PC-3 (cell line): Measurements from ENCODE around the gene KRT40. TPM values are rescaled to one million over a fixed set of nuclear protein-coding genes. Genes with fewer than 3 reads are reported as not detected.

ENCODE experiments used
- ATAC-seq: fragments of 200-7000 bp; cut with Tn5 transposase; 2 replicates; pipeline ENCODE4 v1.9.1; 2020; ENCODE audit warnings: mild to moderate bottlenecking, moderate library complexity
- BruUV-seq: library from RNA; stranded (reverse); fragments of 400-500 nt; replicated peaks from 2 replicates; lab custom pipeline; 2021; lab: Mats Ljungman, UMichigan
- CTCF ChIA-PET: fragments of 300-600 bp; sonication (Branson Sonifier 250); formaldehyde crosslinking; loops from one replicate; lab custom pipeline; 2022; ENCODE audit warnings: antibody characterized with exemption; lab: Charles Lee
- POLR2A ChIA-PET: fragments of 300-600 bp; sonication (Branson Sonifier 250); formaldehyde crosslinking; loops from one replicate; lab custom pipeline; 2022; ENCODE audit warnings: antibody characterized with exemption; ENCODE audit not compliant: unreplicated experiment; lab: Charles Lee
- DNase-seq: peaks from one replicate; pipeline ENCODE4 v3.0.0-alpha.2; 2015
- H2AFZ ChIP-seq: fragments of 300-600 bp; sonication (generic); 2 replicates; pipeline ENCODE4 v1.6.0; 2016; ENCODE audit warnings: antibody characterized with exemption, low read length
- H3F3A ChIP-seq: fragments of 300-600 bp; sonication (generic); one replicate; pipeline ENCODE4 v1.6.0; 2017; ENCODE audit warnings: antibody characterized with exemption, low read length, control low read depth, mild to moderate bottlenecking; ENCODE audit not compliant: unreplicated experiment
- H3K27ac ChIP-seq: fragments of 300-600 bp; sonication (generic); 2 replicates; pipeline ENCODE4 v1.5.1; 2016; ENCODE audit warnings: mild to moderate bottlenecking, low read length
- H3K27me3 ChIP-seq: fragments of 300-600 bp; sonication (generic); 2 replicates; pipeline ENCODE4 v1.6.1; 2016; ENCODE audit warnings: low read length, mixed read lengths
- H3K36me3 ChIP-seq: fragments of 300-600 bp; sonication (generic); 2 replicates; pipeline ENCODE4 v1.6.1; 2016; ENCODE audit warnings: low read depth, mixed run types, low read length, mixed read lengths
- H3K4me1 ChIP-seq: fragments of 300-600 bp; sonication (generic); 2 replicates; pipeline ENCODE4 v1.5.1; 2016; ENCODE audit warnings: low read length; ENCODE audit not compliant: insufficient read depth
- H3K4me2 ChIP-seq: fragments of 300-600 bp; sonication (generic); 2 replicates; pipeline ENCODE4 v1.6.0; 2016; ENCODE audit warnings: low read length
- H3K4me3 ChIP-seq: fragments of 300-600 bp; sonication (generic); 2 replicates; pipeline ENCODE4 v1.5.1; 2016; ENCODE audit warnings: mild to moderate bottlenecking, low read length, mixed read lengths
- H3K79me2 ChIP-seq: fragments of 300-600 bp; sonication (generic); 2 replicates; pipeline ENCODE4 v1.6.1; 2017; ENCODE audit warnings: low read length, mixed read lengths
- H3K9ac ChIP-seq: fragments of 300-600 bp; sonication (generic); 2 replicates; pipeline ENCODE4 v1.6.0; 2016; ENCODE audit warnings: mild to moderate bottlenecking, low read length
- H3K9me2 ChIP-seq: fragments of 300-600 bp; sonication (generic); replicated peaks from 2 replicates; pipeline ENCODE4 v1.6.1; 2016; ENCODE audit warnings: mixed run types, low read length, mixed read lengths
- H3K9me3 ChIP-seq: fragments of 300-600 bp; sonication (generic); 2 replicates; pipeline ENCODE4 v1.6.1; 2016; ENCODE audit warnings: low read length, mixed read lengths
- H4K20me1 ChIP-seq: fragments of 300-600 bp; sonication (generic); 2 replicates; pipeline ENCODE4 v1.6.1; 2016; ENCODE audit warnings: low read length, mixed read lengths
- CTCF ChIP-seq: fragments of 300-600 bp; sonication (generic); conservative IDR thresholded peaks from 2 replicates; pipeline ENCODE4 v1.5.1; 2017; ENCODE audit warnings: antibody characterized with exemption, low read depth, mild to moderate bottlenecking, low read length
- EZH2 ChIP-seq: fragments of 300-600 bp; sonication (generic); IDR thresholded peaks from one replicate; pipeline ENCODE4 v1.6.1; 2017; ENCODE audit warnings: antibody characterized with exemption, mild to moderate bottlenecking, low read length; ENCODE audit not compliant: unreplicated experiment
- EZH2phosphoT487 ChIP-seq: fragments of 300-600 bp; sonication (generic); IDR thresholded peaks from 2 replicates; pipeline ENCODE4 v1.6.1; 2018; ENCODE audit warnings: mild to moderate bottlenecking, antibody characterized with exemption, low read length, borderline replicate concordance
- intact Hi-C: fragments of 100-400 bp; cut with micrococcal nuclease; formaldehyde crosslinking; loops from 2 replicates; pipeline ENCODE4 v1.9.0; 2023
- total RNA-seq: library from RNA; depleted of rRNA; stranded (reverse); fragments of >200 nt; gene quantifications from 2 replicates; pipeline ENCODE4 v1.2.3, GENCODE V29; 2014

Gene KRT40
- total RNA-seq, 1 experiment from 2014 or later = not detected

DNA sequence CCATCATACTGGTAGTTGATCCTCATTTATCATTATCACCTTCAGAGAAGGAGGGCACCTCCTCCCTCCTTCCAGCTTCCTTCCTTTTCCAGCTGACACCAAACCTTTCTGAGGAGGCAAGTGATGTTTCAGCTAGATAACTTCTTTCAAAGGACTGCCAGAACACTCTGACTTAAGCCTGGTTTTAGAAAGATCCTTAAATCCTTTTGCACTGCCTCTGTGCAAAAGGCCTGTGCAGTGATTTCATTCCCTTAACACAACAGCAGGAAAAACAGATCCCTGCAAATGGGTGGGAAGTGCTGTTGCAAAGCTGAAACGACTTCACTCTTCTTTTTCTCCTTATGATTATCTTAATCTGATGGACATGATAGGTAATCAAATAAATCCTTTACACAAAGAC is 39.6 kb downstream of the KRT40 start:
- no peak for TF ChIP-seq EZH2
- TF ChIP-seq EZH2phosphoT487 = no peak
- no peak for TF ChIP-seq CTCF
- Histone ChIP-seq H3K9me2 (no peaks in the 10 kb centered on the region), H3K9ac (no peak overlapping the region), H4K20me1 (no peaks in the 10 kb centered on the region), H3K4me3 (no peak overlapping the region), H3F3A (no peaks in the 10 kb centered on the region), H3K4me1 (no peaks in the 10 kb centered on the region), H3K9me3 (no peaks in the 10 kb centered on the region), H3K27me3 (no peaks in the 10 kb centered on the region), H2AFZ (no peak overlapping the region), H3K4me2 (no peak overlapping the region), H3K79me2 (no peaks in the 10 kb centered on the region), H3K36me3 (no peaks in the 10 kb centered on the region), H3K27ac (no peak overlapping the region)
- intact Hi-C loops = no loop called here
- DNase-seq (no peak), ATAC-seq (no peak)
- BruUV-seq = no TSS peak
- ChIA-PET POLR2A (no interaction called here), CTCF (no interaction called here)

- no peaks in the 10 kb centered on the region for H3K9me2 ChIP-seq
- no peak overlapping the region for H3K4me2 ChIP-seq
- no peaks in the 10 kb centered on the region for H3F3A ChIP-seq
- BruUV-seq = no TSS peak
- ChIA-PET POLR2A (no interaction called here), CTCF (no interaction called here)
- no peaks in the 10 kb centered on the region for H3K27me3 ChIP-seq
- no peaks in the 10 kb centered on the region for H4K20me1 ChIP-seq
- H2AFZ ChIP-seq = no peak overlapping the region
- H3K9me3 ChIP-seq = no peaks in the 10 kb centered on the region
- ATAC-seq (no peak), DNase-seq (no peak)
- intact Hi-C loops = no loop called here
- H3K27ac ChIP-seq = no peak overlapping the region
- no peak for TF ChIP-seq EZH2
- TF ChIP-seq EZH2phosphoT487 = no peak
- no peak for TF ChIP-seq CTCF
- no peak overlapping the region for H3K9ac ChIP-seq
- no peaks in the 10 kb centered on the region for H3K79me2 ChIP-seq
- H3K4me3 ChIP-seq = no peak overlapping the region
- no peaks in the 10 kb centered on the region for H3K4me1 ChIP-seq
- no peaks in the 10 kb centered on the region for H3K36me3 ChIP-seq
Observed at GRCh38 chr17:40942553-40942952, 41.6 kb downstream of the KRT40 start.

DNA sequence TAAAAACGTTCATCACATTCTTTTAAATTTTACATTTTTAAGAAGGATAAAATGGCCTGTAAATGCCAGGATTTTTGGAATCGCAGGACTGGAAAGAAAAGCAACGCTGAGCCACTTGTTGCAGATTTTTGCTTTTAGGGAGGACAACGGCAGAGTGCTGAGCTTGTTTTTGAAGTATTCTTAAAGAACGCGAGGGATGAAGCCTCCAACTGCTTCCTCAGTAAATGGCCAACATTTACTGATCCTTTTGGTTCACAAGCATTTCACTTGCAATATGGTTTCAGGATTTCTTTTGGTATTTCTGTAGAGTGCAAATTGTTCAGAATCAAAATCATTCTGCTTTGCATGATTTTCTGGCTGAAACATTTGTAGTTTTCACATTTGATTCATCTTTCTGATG is 43.9 kb downstream of the KRT40 start:
- ChIA-PET CTCF (no interaction called here), POLR2A (no interaction called here)
- Histone ChIP-seq H3K4me2 (no peak overlapping the region), H2AFZ (no peak overlapping the region), H3K36me3 (no peaks in the 10 kb centered on the region), H3K9ac (no peak overlapping the region), H3K4me1 (no peaks in the 10 kb centered on the region), H4K20me1 (no peaks in the 10 kb centered on the region), H3K79me2 (no peaks in the 10 kb centered on the region), H3K4me3 (no peak overlapping the region), H3K9me3 (no peaks in the 10 kb centered on the region), H3K9me2 (no peaks in the 10 kb centered on the region), H3F3A (no peaks in the 10 kb centered on the region), H3K27ac (no peak overlapping the region), H3K27me3 (no peaks in the 10 kb centered on the region)
- DNase-seq (no peak), ATAC-seq (no peak)
- no TSS peak for BruUV-seq
- intact Hi-C loops = no loop called here
- no peak for TF ChIP-seq EZH2phosphoT487
- TF ChIP-seq EZH2 = no peak
- TF ChIP-seq CTCF = no peak
